Liver (tissue), 9 donors: ENCODE measurements around the gene PRAME. TPM values are rescaled to one million over a fixed set of nuclear protein-coding genes. Genes with fewer than 3 reads are reported as not detected.

Experiments
- DNase-seq: peaks from one replicate; pipeline ENCODE4 v3.0.0-alpha.2; 2017; ENCODE audit warnings: low spot score
- H3K27ac ChIP-seq, 2 donors: one replicate each; pipeline ENCODE4 v1.7.0; 2013; ENCODE audit warnings: inconsistent platforms in 2 of 2, low read length in 2 of 2, control low read depth in 1 of 2, low read depth in 1 of 2, mild to moderate bottlenecking in 1 of 2
- H3K27me3 ChIP-seq, 4 donors: one replicate each; pipeline versions ENCODE4 v1.6.1 to v1.7.0; 2013; ENCODE audit warnings: low read length in 3 of 4, inconsistent platforms in 1 of 4, mild to moderate bottlenecking in 1 of 4, moderate library complexity in 1 of 4; ENCODE audit not compliant: control insufficient read depth in 4 of 4, insufficient read depth in 4 of 4
- H3K36me3 ChIP-seq, 4 donors: one replicate each; pipeline versions ENCODE4 v1.6.1 to v1.7.0; 2013; ENCODE audit warnings: low read length in 3 of 4, mild to moderate bottlenecking in 3 of 4, low read depth in 1 of 4, moderate library complexity in 1 of 4; ENCODE audit not compliant: control insufficient read depth in 4 of 4, insufficient read depth in 3 of 4
- H3K4me1 ChIP-seq, 4 donors: one replicate each; pipeline versions ENCODE4 v1.6.1 to v1.7.0; 2013; ENCODE audit warnings: low read length in 3 of 4, mild to moderate bottlenecking in 3 of 4, moderate library complexity in 1 of 4; ENCODE audit not compliant: control insufficient read depth in 4 of 4, insufficient read depth in 4 of 4
- H3K4me3 ChIP-seq, 3 donors: one replicate each; pipeline versions ENCODE4 v1.6.1 to v1.7.0; 2013; ENCODE audit warnings: low read length in 3 of 3, control low read depth in 1 of 3, low read depth in 1 of 3, mild to moderate bottlenecking in 1 of 3
- H3K9ac ChIP-seq, 2 donors: one replicate each; pipeline ENCODE4 v1.7.0; 2013; ENCODE audit warnings: low read length in 2 of 2, mild to moderate bottlenecking in 2 of 2, moderate library complexity in 2 of 2, control low read depth in 1 of 2, low read depth in 1 of 2
- H3K9me3 ChIP-seq, 4 donors: one replicate each; pipeline versions ENCODE4 v1.6.1 to v1.7.0; 2013; ENCODE audit warnings: low read length in 3 of 4; ENCODE audit not compliant: control insufficient read depth in 4 of 4
- CTCF ChIP-seq: fragments of 150-350 bp; IDR thresholded peaks from 2 replicates; pipeline ENCODE4 v1.5.1; 2017; ENCODE audit warnings: improper control_type of control experiment, low read depth, low read length; ENCODE audit not compliant: missing input control
- EGR1 ChIP-seq, 2 donors: IDR thresholded peaks; 2 replicates each; pipeline ENCODE4 v1.6.1; 2016 to 2018; ENCODE audit warnings: antibody characterized with exemption in 2 of 2, low read depth in 2 of 2
- FOXA1 ChIP-seq: IDR thresholded peaks from 2 replicates; pipeline ENCODE4 v1.6.1; 2016; ENCODE audit warnings: antibody characterized with exemption
- FOXA2 ChIP-seq: IDR thresholded peaks from 2 replicates; pipeline ENCODE4 v1.6.1; 2016; ENCODE audit warnings: antibody characterized with exemption
- GABPA ChIP-seq, 2 donors: IDR thresholded peaks in 1 of 2; conservative IDR thresholded peaks in 1 of 2; 2 replicates each; pipeline ENCODE4 v1.6.1; 2016; ENCODE audit warnings: antibody characterized with exemption in 2 of 2, mild to moderate bottlenecking in 1 of 2, moderate library complexity in 1 of 2
- HNF4A ChIP-seq, 2 donors: conservative IDR thresholded peaks; 2 replicates each; pipeline ENCODE4 v1.6.1; 2016; ENCODE audit warnings: antibody characterized with exemption in 2 of 2, mild to moderate bottlenecking in 2 of 2
- HNF4G ChIP-seq: IDR thresholded peaks from 2 replicates; pipeline ENCODE4 v1.6.1; 2016; ENCODE audit warnings: antibody characterized with exemption
- JUND ChIP-seq, 2 donors: IDR thresholded peaks; 2 replicates each; pipeline ENCODE4 v1.6.1; 2016; ENCODE audit warnings: antibody characterized with exemption in 2 of 2
- MAX ChIP-seq: IDR thresholded peaks from 2 replicates; pipeline ENCODE4 v1.6.1; 2016; ENCODE audit warnings: antibody characterized with exemption
- NR2F2 ChIP-seq: IDR thresholded peaks from 2 replicates; pipeline ENCODE4 v1.6.1; 2016; ENCODE audit warnings: antibody characterized with exemption
- REST ChIP-seq: IDR thresholded peaks from 2 replicates; pipeline ENCODE4 v1.6.1; 2016; ENCODE audit warnings: antibody characterized with exemption, mild to moderate bottlenecking
- RXRA ChIP-seq, 2 donors: IDR thresholded peaks; 2 replicates each; pipeline ENCODE4 v1.6.1; 2017 to 2018; ENCODE audit warnings: antibody characterized with exemption in 2 of 2, mild to moderate bottlenecking in 1 of 2
- SP1 ChIP-seq: IDR thresholded peaks from 2 replicates; pipeline ENCODE4 v1.6.1; 2018; ENCODE audit warnings: antibody characterized with exemption, mild to moderate bottlenecking
- TAF1 ChIP-seq: conservative IDR thresholded peaks from 2 replicates; pipeline ENCODE4 v1.6.1; 2016; ENCODE audit warnings: antibody characterized with exemption, mild to moderate bottlenecking
- YY1 ChIP-seq: IDR thresholded peaks from 2 replicates; pipeline ENCODE4 v1.6.1; 2016; ENCODE audit warnings: antibody characterized with exemption, mild to moderate bottlenecking
- ZBTB33 ChIP-seq: IDR thresholded peaks from 2 replicates; pipeline ENCODE4 v1.6.1; 2016; ENCODE audit warnings: antibody characterized with exemption
- WGBS: extraction: QIAGEN DNeasy Blood & Tissue Kit; methylation state at CpG from one replicate; pipeline ENCODE4 v1.1.7; 2013; 5-methylcytosine and 5-hydroxymethylcytosine counted together
- polyA plus RNA-seq, 2 donors: library from polyadenylated mRNA; stranded (reverse) in 1 of 2; unstranded in 1 of 2; fragments of 200-250 nt in 1 of 2; fragments of >200 nt in 1 of 2; fragmentation: Nextera tagmentation in 1 of 2; extraction: Ambion mirVana in 1 of 2; gene quantifications; one replicate each; pipeline versions ENCODE4 v1.2.1 to v1.2.3, GENCODE V29; 2013 to 2015
- total RNA-seq, 2 donors: library from RNA; depleted of rRNA; stranded (reverse); fragments of >200 nt; gene quantifications; one replicate each; pipeline ENCODE4 v1.2.3, GENCODE V29; 2014
- donor health status: healthy.
- donor health status: healthy.
- donor health status: healthy.
- donor health status: healthy.
- donor health status: healthy.

PRAME gene
- total and polyA plus RNA-seq, 4 donors = not detected

- Histone ChIP-seq H3K4me3 (no peak overlapping the region), H3K27ac (no peak overlapping the region), H3K4me1 (no peaks in the 10 kb centered on the region), H3K9ac (no peak overlapping the region), H3K36me3 (no peaks in the 10 kb centered on the region), H3K9me3 (no peaks in the 10 kb centered on the region), H3K27me3 (no peaks in the 10 kb centered on the region)
- no peak for DNase-seq
- 88% methylated on average over 8 of the region's 8 CpGs for WGBS
- TF ChIP-seq RXRA (IDR thresholded peaks at IDR 0.05) = no peak
- TF ChIP-seq REST = no peak
- no peak for TF ChIP-seq FOXA1
- TF ChIP-seq FOXA2 = no peak
- no peak for TF ChIP-seq MAX
- no peak for TF ChIP-seq HNF4A (conservative IDR thresholded peaks at IDR 0.05)
- TF ChIP-seq CTCF = no peak
- TF ChIP-seq TAF1 = no peak
- TF ChIP-seq JUND (IDR thresholded peaks at IDR 0.05) = no peak
- no peak for TF ChIP-seq NR2F2
Observed at GRCh38 chr22:22590136-22590891, 31.2 kb upstream of the PRAME start.

- Histone ChIP-seq H3K27ac (no peak overlapping the region), H3K27me3 (no peaks in the 10 kb centered on the region), H3K4me3 (no peak overlapping the region), H3K9me3 (no peaks in the 10 kb centered on the region), H3K4me1 (no peaks in the 10 kb centered on the region), H3K9ac (no peak overlapping the region), H3K36me3 (no peaks in the 10 kb centered on the region)
- WGBS = 70% methylated on average over 12 of the region's 12 CpGs
- DNase-seq = no peak
- TF ChIP-seq SP1 (no peak), HNF4G (no peak), YY1 (no peak), MAX (no peak), REST (no peak), GABPA (IDR thresholded peaks at IDR 0.05 in 1 of 2, conservative IDR thresholded peaks at IDR 0.05 in 1 of 2) (no peak), TAF1 (no peak), ZBTB33 (no peak), JUND (IDR thresholded peaks at IDR 0.05) (no peak), EGR1 (IDR thresholded peaks at IDR 0.05; ENCODE audit: low read depth in 2 of 2) (no peak), CTCF (no peak), NR2F2 (no peak)
Observed at GRCh38 chr22:22588485-22589164, 29.6 kb upstream of the PRAME start.
